IMR-90 (cell line): ENCODE results near the gene HSD17B11. TPM values are rescaled to one million over a fixed set of nuclear protein-coding genes. Genes with fewer than 3 reads are reported as not detected.

Experiments
- ATAC-seq: fragments of 200-7000 bp; cut with Tn5 transposase; 2 replicates; pipeline ENCODE4 v1.9.1; 2020; ENCODE audit warnings: low read depth, mild to moderate bottlenecking, moderate library complexity
- BruUV-seq: library from RNA; stranded (reverse); fragments of 400-500 nt; replicated peaks from 2 replicates; lab custom pipeline; 2021; lab: Mats Ljungman, UMichigan
- CTCF ChIA-PET: fragments of 300-600 bp; formaldehyde crosslinking; extraction: SDS; loops from one replicate; lab custom pipeline; 2021; ENCODE audit warnings: antibody characterized with exemption; lab: Yijun Ruan, JAX
- POLR2A ChIA-PET: fragments of 300-600 bp; sonication (Branson Sonifier 250); formaldehyde crosslinking; loops from one replicate; lab custom pipeline; 2022; ENCODE audit warnings: antibody characterized with exemption; ENCODE audit not compliant: unreplicated experiment; lab: Charles Lee
- DNase-seq: peaks from one replicate; pipeline ENCODE4 v3.0.0; 2013
- H2AFZ ChIP-seq: replicated peaks from 2 replicates; pipeline ENCODE3; 2013; ENCODE audit warnings: low read length, mild to moderate bottlenecking; ENCODE audit not compliant: poor library complexity
- H2AK5ac ChIP-seq: 2 replicates; pipeline ENCODE4 v1.6.1; 2013; ENCODE audit warnings: low read depth, low read length, inconsistent platforms
- H2AK9ac ChIP-seq: replicated peaks from 2 replicates; pipeline ENCODE3; 2013; ENCODE audit warnings: mild to moderate bottlenecking, low read depth, low read length, moderate library complexity; ENCODE audit not compliant: poor library complexity
- H2BK120ac ChIP-seq: 2 replicates; pipeline ENCODE4 v1.6.1; 2013; ENCODE audit warnings: low read depth, low read length, inconsistent platforms
- H2BK15ac ChIP-seq: 3 replicates; pipeline ENCODE4 v1.6.1; 2013; ENCODE audit warnings: low read depth, low read length, inconsistent platforms
- H2BK20ac ChIP-seq: 2 replicates; pipeline ENCODE4 v1.6.1; 2013; ENCODE audit warnings: low read depth, mild to moderate bottlenecking, inconsistent platforms, low read length, moderate library complexity
- H2BK5ac ChIP-seq: 2 replicates; pipeline ENCODE4 v1.6.1; 2013; ENCODE audit warnings: mild to moderate bottlenecking, low read depth, low read length, inconsistent platforms; ENCODE audit not compliant: poor library complexity, severe bottlenecking
- H3K14ac ChIP-seq: replicated peaks from 2 replicates; pipeline ENCODE4 v1.6.1; 2013; ENCODE audit warnings: low read depth, low read length, inconsistent platforms
- H3K18ac ChIP-seq: 2 replicates; pipeline ENCODE4 v1.6.1; 2013; ENCODE audit warnings: low read depth, low read length, control low read depth
- H3K23ac ChIP-seq: 2 replicates; pipeline ENCODE4 v1.6.1; 2013; ENCODE audit warnings: low read depth, low read length, inconsistent platforms
- H3K27ac ChIP-seq: 2 replicates; pipeline ENCODE4 v1.5.1; 2013; ENCODE audit warnings: mild to moderate bottlenecking, control low read depth, low read length; ENCODE audit not compliant: insufficient read depth
- H3K27me3 ChIP-seq: 2 replicates; pipeline ENCODE4 v1.6.1; 2013; ENCODE audit warnings: low read length; ENCODE audit not compliant: control insufficient read depth, insufficient read depth
- H3K36me3 ChIP-seq: 2 replicates; pipeline ENCODE4 v1.6.1; 2013; ENCODE audit warnings: low read length, mixed read lengths; ENCODE audit not compliant: control insufficient read depth, insufficient read depth
- H3K4ac ChIP-seq: 2 replicates; pipeline ENCODE4 v1.6.1; 2013; ENCODE audit warnings: low read depth, low read length, inconsistent platforms
- H3K4me1 ChIP-seq: 2 replicates; pipeline ENCODE4 v1.6.1; 2013; ENCODE audit warnings: low read length, mixed read lengths; ENCODE audit not compliant: control insufficient read depth, insufficient read depth
- H3K4me2 ChIP-seq: 2 replicates; pipeline ENCODE4 v1.6.1; 2013; ENCODE audit warnings: low read depth, mild to moderate bottlenecking, control low read depth, low read length, moderate library complexity
- H3K4me3 ChIP-seq: 2 replicates; pipeline ENCODE4 v1.5.1; 2013; ENCODE audit warnings: low read depth, mild to moderate bottlenecking, control low read depth, low read length, moderate library complexity; ENCODE audit not compliant: insufficient read depth
- H3K56ac ChIP-seq: 2 replicates; pipeline ENCODE4 v1.6.1; 2013; ENCODE audit warnings: low read length, inconsistent platforms; ENCODE audit not compliant: insufficient read depth; ENCODE audit errors: extremely low read depth
- H3K79me1 ChIP-seq, 2 experiments: 2 replicates each; pipeline ENCODE4 v1.6.1; 2013; ENCODE audit warnings: low read length in 2 of 2, inconsistent platforms in 1 of 2, low read depth in 1 of 2
- H3K9ac ChIP-seq: 2 replicates; pipeline ENCODE4 v1.6.1; 2013; ENCODE audit warnings: low read depth, low read length, control low read depth
- H3K9me1 ChIP-seq: 2 replicates; pipeline ENCODE4 v1.6.1; 2013; ENCODE audit warnings: low read length, inconsistent platforms; ENCODE audit not compliant: insufficient read depth
- H3K9me3 ChIP-seq: 2 replicates; pipeline ENCODE4 v1.6.1; 2013; ENCODE audit warnings: low read length; ENCODE audit not compliant: control insufficient read depth, insufficient read depth
- H4K20me1 ChIP-seq: 2 replicates; pipeline ENCODE4 v1.6.1; 2013; ENCODE audit warnings: low read length, inconsistent platforms; ENCODE audit not compliant: insufficient read depth
- H4K5ac ChIP-seq: 2 replicates; pipeline ENCODE4 v1.6.1; 2013; ENCODE audit warnings: mild to moderate bottlenecking, low read depth, low read length, control low read depth
- H4K8ac ChIP-seq, 2 experiments: 2 replicates each; pipeline ENCODE4 v1.6.1; 2013; ENCODE audit warnings: low read depth in 2 of 2, low read length in 2 of 2, control low read depth in 1 of 2, inconsistent platforms in 1 of 2
- H4K91ac ChIP-seq: 2 replicates; pipeline ENCODE4 v1.6.1; 2013; ENCODE audit warnings: low read depth, low read length, inconsistent platforms; ENCODE audit not compliant: insufficient read depth
- CHD1 ChIP-seq: IDR thresholded peaks from 2 replicates; pipeline ENCODE4 v1.6.1; 2012; ENCODE audit warnings: low read depth, low read length, improper control_type of control experiment
- CTCF ChIP-seq: conservative IDR thresholded peaks from 2 replicates; pipeline ENCODE4 v1.5.1; 2012; ENCODE audit warnings: mild to moderate bottlenecking, low read depth, low read length, improper control_type of control experiment
- FOS ChIP-seq: fragments of 150-350 bp; IDR thresholded peaks from 2 replicates; pipeline ENCODE4 v1.6.1; 2016; ENCODE audit warnings: low read depth, low read length
- MAFK ChIP-seq: IDR thresholded peaks from 2 replicates; pipeline ENCODE4 v1.6.1; 2012; ENCODE audit warnings: low read depth, low read length, improper control_type of control experiment
- MAZ ChIP-seq: IDR thresholded peaks from 2 replicates; pipeline ENCODE4 v1.6.1; 2012; ENCODE audit warnings: low read depth, mild to moderate bottlenecking, low read length, improper control_type of control experiment, moderate library complexity, borderline replicate concordance
- RAD21 ChIP-seq: IDR thresholded peaks from 2 replicates; pipeline ENCODE4 v1.6.1; 2012; ENCODE audit warnings: low read length, improper control_type of control experiment
- RFX5 ChIP-seq: IDR thresholded peaks from 2 replicates; pipeline ENCODE4 v1.8.0; 2012; ENCODE audit warnings: low read depth, mild to moderate bottlenecking, low read length, moderate library complexity
- SMC3 ChIP-seq: fragments of 150-350 bp; IDR thresholded peaks from 2 replicates; pipeline ENCODE4 v1.6.1; 2016; ENCODE audit warnings: low read depth, mild to moderate bottlenecking, antibody characterized with exemption, low read length, moderate library complexity
- USF2 ChIP-seq: fragments of 150-350 bp; IDR thresholded peaks from 2 replicates; pipeline ENCODE4 v1.6.1; 2017; ENCODE audit warnings: mild to moderate bottlenecking, antibody characterized with exemption, low read length, low read depth
- WGBS, 2 experiments: methylation state at CpG; one replicate each; pipeline versions ENCODE4 v1.1.5 to v1.1.7; 2013; ENCODE audit warnings: missing lambda C conversion rate in 2 of 2; ENCODE audit not compliant: insufficient read length in 1 of 2; ENCODE audit errors: extremely low coverage in 2 of 2; 5-methylcytosine and 5-hydroxymethylcytosine counted together
- dilution Hi-C: fragments of 300-500 bp; cut with HindIII; formaldehyde crosslinking; loops from one replicate; pipeline ENCODE4 v1.14.3; 2018; ENCODE audit warnings: low sequenced_read_pairs; ENCODE audit not compliant: unreplicated experiment
- in situ Hi-C: fragments of 300-500 bp; cut with MboI; formaldehyde crosslinking; loops from 3 replicates; pipeline ENCODE4 v1.14.3; 2019; ENCODE audit warnings: low sequenced_read_pairs, inconsistent platforms, mixed read lengths
- intact Hi-C: fragments of 100-400 bp; cut with micrococcal nuclease; formaldehyde crosslinking; loops from 2 replicates; pipeline ENCODE4 v1.10.0; 2022
- polyA plus RNA-seq, 3 experiments: library from polyadenylated mRNA; depleted of rRNA; stranded (reverse); fragments of >200 nt; gene quantifications; 2 replicates each; pipeline ENCODE4 v1.2.3, GENCODE V29; 2012; ENCODE audit warnings: low replicate concordance in 1 of 3
- total RNA-seq: library from RNA; depleted of rRNA; stranded (reverse); fragments of >200 nt; gene quantifications from 2 replicates; pipeline ENCODE4 v1.2.3, GENCODE V29; 2012

Gene HSD17B11
- total and polyA plus RNA-seq, 2 of the 4 experiments (the other 2 are of a cell fraction) = 11.3 to 12.0 TPM

GRCh38 chr4:87428979-87429378, 38.0 kb upstream of the HSD17B11 start:
- ChIA-PET POLR2A (no interaction called here), CTCF (no interaction called here)
- dilution Hi-C loops (no loop called here), intact Hi-C loops (no loop called here), in situ Hi-C loops (no loop called here)
- Histone ChIP-seq H3K56ac (no peak overlapping the region), H4K91ac (no peak overlapping the region), H3K18ac (no peak overlapping the region), H3K9me1 (peaks cover 2% of the 10 kb centered on the region; the same call in 1 of the 2 replicates), H3K27me3 (no peaks in the 10 kb centered on the region), H2AFZ (no peak overlapping the region), H4K20me1 (peaks cover 7% of the 10 kb centered on the region; the same call in 1 of the 2 replicates), H2BK15ac (no peak overlapping the region), H3K4ac (no peak overlapping the region), H3K9me3 (no peaks in the 10 kb centered on the region), H3K36me3 (no peaks in the 10 kb centered on the region), H3K23ac (no peak overlapping the region), H2AK9ac (no peak overlapping the region), H3K4me2 (no peak overlapping the region), H3K79me1 (peaks cover 23 to 36% of the 10 kb centered on the region in 2 experiments), H2BK5ac (no peak overlapping the region), H4K8ac (no peak overlapping the region), H3K14ac (no peak overlapping the region), H2AK5ac (no peak overlapping the region), H2BK20ac (no peak overlapping the region), H3K4me3 (no peak overlapping the region), H4K5ac (no peak overlapping the region), H3K4me1 (no peaks in the 10 kb centered on the region), H3K27ac (no peak overlapping the region), H2BK120ac (no peak overlapping the region), H3K9ac (no peak overlapping the region)
- DNase-seq (no peak), ATAC-seq (no peak)
- no CpG with 5 or more reads among the region's 6 CpGs for WGBS, 2 experiments
- BruUV-seq = no TSS peak
- TF ChIP-seq FOS (no peak), CHD1 (no peak), RFX5 (no peak), USF2 (no peak), CTCF (no peak), MAZ (no peak), MAFK (no peak), SMC3 (no peak), RAD21 (no peak)
